HG03442 (cell line): Measurements from ENCODE around the gene WDR49.

Experiments
- ATAC-seq: cut with Tn5 transposase; IDR thresholded peaks from one replicate; pipeline ENCODE4 v1.9.1; 2021; ENCODE audit warnings: mild to moderate bottlenecking, moderate library complexity; ENCODE audit not compliant: unreplicated experiment

Gene WDR49

GRCh38 chr3:167653760-167654159, at the start of gene WDR49:
Gene WDR49 (minus strand): TSS chr3:167653942. CDS start chr3:167653425, 517 bp downstream.
- ATAC-seq, result peak; percentile 50

- no peak for ATAC-seq
These were observed 47.2 kb upstream of the WDR49 start for GRCh38 chr3:167700926-167701325.

DNA sequence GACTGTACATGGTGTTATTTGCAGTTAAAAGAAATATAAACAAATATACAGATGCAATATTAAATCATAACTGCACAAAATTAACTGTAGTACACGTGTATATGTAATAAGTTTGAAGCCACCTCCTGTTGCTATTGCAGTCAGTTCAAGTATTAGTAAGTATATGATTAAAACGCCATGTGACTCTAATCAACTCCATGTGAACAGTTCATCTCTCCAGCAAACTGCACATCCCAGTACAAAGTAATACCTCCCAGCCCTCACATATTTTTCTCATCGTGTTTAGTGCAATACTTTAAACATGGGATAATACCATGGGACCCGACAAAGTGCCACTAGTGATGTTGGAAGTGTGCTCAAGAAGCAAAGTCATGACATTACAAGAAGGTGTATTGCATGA, 46.3 kb upstream of the WDR49 start:
- ATAC-seq, result no peak

DNA sequence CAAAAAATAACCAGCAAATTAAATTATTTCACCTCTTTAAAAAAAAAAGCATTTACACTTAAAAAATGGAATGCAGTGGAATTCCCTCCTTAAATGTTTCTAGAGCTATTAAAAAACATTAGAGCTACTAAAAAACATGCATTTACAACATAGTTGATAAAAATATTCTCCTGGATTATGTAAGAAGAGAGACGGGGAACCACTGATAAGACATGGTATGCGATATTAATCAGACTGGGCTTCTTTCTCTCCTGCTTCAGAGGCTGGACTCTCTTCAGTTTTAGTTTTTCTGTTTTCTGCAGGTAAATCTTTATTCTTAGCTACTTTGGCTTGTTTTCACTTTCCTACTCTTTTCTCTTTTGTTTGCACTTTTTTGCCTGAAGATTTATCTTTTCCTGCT, 40.4 kb upstream of the WDR49 start:
- ATAC-seq, result no peak

- peak; percentile 100 for ATAC-seq
These were observed 37.6 kb upstream of the WDR49 start for GRCh38 chr3:167691366-167691765.

DNA sequence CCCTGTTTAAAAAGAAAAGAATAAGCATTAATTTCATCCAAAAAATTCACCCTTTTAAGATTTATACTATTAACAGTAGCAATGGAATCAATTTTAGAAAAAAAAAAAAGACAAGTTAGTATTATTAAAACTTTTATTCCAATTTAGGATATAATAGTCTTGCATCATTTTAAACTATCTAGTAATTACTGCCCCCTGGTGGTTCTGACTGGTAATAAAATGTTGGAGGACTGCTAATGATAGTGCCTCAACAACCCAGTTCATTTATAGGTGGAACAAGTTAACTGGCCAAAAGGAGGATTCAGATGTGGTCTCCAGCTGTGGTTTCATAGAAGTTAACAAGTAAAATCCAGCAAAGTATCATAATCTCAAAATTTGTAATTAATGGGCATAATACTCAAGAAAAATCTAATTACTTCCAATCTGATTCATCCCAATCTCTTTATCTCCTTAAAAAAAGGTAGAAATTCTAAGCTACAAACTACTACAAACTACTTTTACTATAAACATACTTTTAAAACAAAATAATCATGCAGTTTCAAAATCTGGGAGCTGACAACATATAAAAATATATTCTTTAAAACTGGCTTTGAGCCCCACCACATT, 30.7 kb upstream of the WDR49 start:
- peak; percentile 87 for ATAC-seq

DNA sequence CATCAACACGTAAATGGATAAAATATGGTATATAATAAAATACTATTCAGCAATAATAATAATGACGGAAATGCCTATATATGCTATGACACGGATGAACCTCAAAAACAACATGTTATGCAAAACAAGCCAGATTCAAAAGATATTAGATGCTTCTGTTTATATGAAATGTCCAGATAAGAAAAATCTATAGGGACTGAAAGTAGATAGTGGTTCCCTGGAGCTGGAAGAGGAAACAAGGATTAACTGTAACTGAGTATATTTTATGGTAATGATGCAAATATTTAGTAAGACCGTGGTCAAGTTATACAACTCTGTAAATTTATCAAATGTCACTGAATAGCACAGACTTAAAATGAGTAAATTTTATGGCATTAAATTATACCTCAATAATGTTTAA, 25.8 kb upstream of the WDR49 start:
- no peak for ATAC-seq

DNA sequence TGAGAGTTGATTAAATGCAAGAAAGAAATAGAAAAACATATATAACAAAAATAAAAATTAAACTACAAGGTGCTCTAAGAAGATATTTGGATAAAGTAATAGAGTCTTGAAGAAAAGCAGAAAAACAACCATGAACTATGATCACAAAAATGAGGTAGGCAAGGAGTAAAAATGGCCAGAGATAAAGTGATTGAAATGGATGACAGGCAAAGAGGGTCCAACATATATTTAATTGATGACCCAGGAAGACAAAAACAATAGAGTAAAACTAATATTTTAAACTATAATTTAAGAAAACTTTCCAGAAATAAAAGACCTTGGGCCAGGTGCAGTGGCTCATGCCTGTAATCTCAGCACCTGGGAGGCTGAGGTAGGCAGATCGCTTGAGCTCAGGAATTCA, 22.1 kb upstream of the WDR49 start:
- ATAC-seq, result no peak

DNA sequence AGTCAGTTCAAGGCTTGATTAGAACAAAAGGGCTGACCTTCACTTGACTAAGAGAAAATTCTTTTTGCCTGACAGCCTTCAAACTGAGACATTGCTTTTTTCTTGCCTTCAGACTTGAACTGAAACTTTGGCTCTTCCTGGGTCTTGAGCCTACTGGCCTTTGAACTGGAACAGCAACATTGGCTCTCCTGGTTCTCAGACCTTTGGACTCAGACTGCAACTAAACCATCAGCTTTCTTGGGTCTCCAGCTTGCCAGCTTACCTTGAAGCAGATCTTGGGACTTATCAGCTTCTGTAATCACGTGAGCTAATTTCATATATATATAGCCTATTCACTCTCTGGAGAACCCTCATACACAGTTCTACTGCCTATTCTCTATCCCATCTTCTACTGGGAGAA, 19.5 kb upstream of the WDR49 start:
- ATAC-seq, result no peak

GRCh38 chr3:167671878-167672427, 18.2 kb upstream of the WDR49 start:
- ATAC-seq, result no peak

DNA sequence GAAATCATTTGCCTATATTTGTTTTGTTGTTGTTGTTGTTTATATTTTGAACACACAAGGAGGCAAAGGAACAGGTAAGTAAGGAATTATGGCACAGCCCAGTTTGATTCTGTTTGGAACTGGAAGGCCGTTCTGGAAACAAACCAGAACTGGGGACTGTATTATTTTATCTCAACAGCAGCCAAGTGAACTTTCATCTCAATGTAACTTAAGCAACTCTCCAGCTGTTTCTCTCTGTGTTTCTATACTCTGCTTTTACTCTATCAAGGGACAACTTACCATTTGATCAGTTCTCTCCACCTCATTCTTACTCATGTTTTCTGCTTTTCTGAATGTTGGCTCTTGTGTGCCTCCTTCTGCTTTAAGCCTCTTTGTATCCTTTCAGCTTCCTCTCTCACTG, 16.0 kb upstream of the WDR49 start:
- no peak for ATAC-seq

DNA sequence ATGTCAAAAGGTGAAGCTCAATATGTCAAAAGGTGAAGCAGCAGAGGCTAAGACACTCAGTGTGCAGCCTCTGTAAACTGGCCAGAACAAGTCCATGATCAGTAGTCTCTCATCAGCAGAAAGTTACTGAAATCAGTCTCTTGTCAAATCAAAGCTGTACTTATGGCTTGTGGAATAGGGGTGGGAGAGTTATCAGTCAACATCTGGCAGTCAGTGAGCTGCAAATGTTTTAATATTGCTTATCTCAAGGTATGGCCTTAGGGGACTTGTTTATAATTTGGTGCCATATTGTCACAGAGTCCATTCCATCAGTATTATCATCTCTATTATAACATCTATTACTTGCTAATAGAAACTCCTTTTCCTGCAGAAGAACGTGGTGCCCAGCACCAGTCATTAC, 14.9 kb upstream of the WDR49 start:
- ATAC-seq, result no peak

DNA sequence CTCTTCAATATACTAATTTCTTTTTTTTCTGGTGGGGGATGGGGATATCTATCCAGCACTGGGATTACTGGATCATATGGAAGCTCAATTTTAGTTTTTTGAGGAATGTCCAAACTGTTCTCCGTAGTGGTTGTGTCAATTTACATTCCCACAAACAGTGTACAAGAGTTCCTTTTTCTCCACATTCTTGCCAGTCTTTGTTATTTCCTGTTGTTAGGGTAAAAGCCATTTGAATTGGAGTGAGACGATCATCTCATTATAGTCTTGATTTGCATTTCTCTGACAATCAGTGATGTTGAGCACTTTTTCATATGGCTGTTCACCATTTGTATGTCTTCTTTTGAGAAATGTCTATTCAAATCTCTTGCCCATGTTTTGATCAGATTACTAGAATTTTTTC, 12.8 kb upstream of the WDR49 start:
- ATAC-seq, result no peak

DNA sequence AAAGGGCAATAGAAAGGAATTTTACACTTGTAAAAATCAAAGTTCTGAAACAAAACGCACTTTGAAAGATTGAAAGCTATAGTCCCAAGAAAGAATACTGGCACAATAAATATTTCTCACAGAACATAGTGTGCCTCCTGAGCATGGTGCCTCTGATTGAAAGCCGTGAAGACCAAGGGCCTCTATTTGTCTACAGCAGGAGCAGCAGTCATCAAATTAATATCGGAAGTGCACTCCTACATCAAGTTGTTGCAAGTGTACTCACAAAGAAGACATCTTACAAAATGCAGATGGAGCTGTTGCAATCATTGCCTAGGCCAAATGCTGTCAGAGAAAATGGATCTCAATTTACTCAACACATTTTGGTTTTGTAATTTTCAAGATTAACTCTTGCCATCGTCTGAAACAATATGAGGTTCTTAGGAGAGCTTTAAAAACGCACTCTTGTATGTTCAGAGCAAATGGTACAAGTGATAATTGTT, 9.2 kb upstream of the WDR49 start:
- no peak for ATAC-seq

GRCh38 chr3:167657684-167658225, 4.0 kb upstream of the WDR49 start:
- ATAC-seq, result no peak

- ATAC-seq, result no peak
These were observed 3.1 kb upstream of the WDR49 start for GRCh38 chr3:167656821-167657220.

GRCh38 chr3:167653155-167653554, 587 bp downstream of the WDR49 start:
- ATAC-seq, result no peak

GRCh38 chr3:167651826-167652225, 1.9 kb downstream of the WDR49 start:
- ATAC-seq, result no peak

DNA sequence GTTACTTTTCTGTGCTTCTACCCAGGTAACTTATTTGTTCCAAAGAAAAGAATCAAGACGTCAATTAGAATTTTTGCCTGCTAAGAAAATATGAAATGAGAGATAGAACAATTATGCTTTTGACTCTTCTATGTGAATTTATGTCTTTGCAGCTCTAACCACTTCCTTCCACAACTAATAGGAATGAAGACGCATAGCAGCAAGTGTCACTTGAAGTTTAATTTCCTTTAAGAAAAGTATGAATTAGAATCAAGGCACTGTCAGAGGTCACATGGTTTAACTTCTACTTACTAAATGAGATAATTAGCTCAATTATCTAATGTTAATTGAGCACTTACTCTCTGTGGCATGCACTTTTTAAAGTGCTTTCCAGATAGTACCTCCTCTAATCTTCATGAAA, 3.3 kb downstream of the WDR49 start:
- no peak for ATAC-seq

- ATAC-seq, result no peak
These were observed 4.0 kb downstream of the WDR49 start for GRCh38 chr3:167649746-167650145.

GRCh38 chr3:167644611-167645010, 9.1 kb downstream of the WDR49 start:
- ATAC-seq, result no peak

GRCh38 chr3:167631471-167631870, 22.3 kb downstream of the WDR49 start:
- ATAC-seq, result no peak

DNA sequence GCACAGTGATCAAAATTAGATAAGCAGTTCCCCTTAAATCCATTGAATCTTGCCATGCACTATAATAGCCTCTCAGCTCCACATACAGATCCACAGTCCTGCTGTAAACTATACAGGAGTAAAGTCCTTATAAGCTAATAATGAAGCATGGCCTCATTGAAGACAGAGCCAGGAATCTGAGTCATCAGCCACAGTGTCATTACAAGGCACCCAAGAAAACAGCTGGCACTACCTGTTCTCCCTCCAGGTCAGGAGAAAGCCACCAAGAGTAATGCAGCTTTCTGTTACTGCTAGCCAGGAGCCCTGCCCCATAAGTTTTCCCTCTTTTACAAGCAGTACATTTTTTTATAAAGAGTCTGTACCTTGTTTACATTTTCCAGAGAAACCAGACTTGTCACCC, 27.3 kb downstream of the WDR49 start:
- no peak for ATAC-seq
